Activated CD4-positive, CD25-positive, alpha-beta regulatory T cell treated with anti-CD3 and anti-CD28 coated beads, Interleukin-2, amount 50 U/mL, for 72 hours (primary cell): ENCODE data around the gene ABTB2.
"Not testable (repeated sequence)": the region's sequence is repeated elsewhere in the genome, so short reads cannot be mapped to it uniquely, and the experiment has no call there.

Source experiments
- DNase-seq: peaks from one replicate; pipeline ENCODE4 v3.0.0; 2021

The ABTB2 gene

DNA sequence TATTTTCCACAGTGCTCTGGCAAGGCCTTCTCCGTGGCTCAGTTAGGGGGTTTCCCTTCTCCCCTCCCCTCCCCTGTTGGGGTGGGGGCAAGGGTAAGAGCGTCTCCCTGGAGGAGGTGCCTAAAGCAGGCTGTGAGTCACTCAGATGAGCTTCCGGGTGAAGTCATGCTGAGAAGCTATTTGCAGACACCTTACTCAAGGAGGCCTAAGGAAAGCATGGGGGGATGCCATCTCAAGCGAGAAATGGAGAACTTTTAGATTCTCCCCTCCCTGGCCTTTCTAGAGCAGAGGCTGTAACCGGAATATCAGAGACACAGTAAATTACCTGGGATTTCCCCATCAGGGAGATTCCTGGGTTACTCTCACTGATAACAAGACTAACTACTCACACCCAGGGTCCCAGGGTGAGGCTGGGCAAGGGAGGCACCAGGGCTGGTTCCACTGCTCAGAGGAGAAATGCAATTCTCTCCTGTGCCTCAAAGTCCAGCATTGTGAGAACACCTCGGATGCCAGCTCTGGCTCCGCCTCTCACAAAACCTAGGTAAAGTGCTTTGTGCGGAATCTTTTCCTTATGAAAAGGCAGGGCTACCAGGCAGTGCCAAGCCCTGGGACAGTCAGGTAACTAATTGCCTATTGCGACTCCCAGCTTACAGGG lies 123.6 kb downstream of the ABTB2 start:
- peak; percentile 69 for DNase-seq

DNA sequence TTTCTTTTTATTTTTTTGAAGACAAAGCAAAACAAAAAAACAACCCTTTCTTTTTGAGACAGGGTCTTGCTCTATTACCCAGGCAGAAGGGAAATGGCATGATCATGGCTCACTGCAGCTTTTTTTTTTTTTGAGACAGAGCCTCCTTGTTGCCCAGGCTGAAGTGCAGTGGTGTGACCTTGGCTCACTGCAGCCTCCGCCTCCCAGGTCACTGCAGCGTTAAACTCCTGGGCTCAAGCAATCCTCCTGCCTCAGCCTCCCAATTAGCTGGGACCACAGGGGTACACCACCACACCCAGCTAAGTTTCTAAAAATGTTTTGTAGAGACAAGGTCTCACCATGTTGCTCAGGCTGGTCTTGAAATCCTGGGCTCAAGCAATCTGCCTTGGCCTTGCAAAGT lies 124.6 kb downstream of the ABTB2 start:
- DNase-seq = no peak

DNA sequence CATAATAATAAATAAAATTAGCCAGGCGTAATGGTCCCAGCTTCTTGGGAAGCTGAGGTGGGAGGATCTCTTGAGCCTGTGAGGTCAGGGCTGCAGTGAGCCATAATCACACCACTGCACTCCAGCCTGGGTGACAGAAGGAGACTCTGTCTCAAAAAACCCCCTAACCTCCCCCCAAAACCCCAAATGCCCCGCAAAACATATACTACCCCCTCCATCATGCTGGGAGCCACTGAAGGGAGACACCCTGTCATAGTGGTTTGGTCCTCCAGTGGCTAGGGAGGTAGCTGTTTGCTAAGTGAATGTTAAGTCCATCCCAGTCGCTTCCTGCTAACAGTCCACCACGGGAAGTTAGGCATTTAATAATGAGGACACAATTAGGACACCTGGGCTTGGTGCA lies 125.0 kb downstream of the ABTB2 start:
- DNase-seq = no peak

DNA sequence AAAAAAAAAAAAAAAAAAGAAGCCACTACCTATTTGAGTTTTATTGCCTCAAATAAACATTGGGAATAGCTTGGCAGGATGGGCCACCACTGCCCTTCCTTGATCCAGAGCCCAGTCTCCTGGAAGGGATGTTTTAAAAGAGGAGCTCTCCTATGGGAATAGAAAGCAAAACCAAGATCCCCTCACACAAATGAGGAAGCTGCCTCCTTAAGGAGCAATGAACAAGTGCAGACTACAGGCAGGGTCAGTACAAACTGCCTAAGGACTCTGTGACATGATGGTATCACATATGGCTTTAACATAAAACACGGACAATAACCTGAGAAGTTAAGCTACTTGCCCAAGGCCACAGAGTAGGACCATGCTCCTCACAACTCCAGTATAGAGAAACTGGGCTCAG lies 131.6 kb downstream of the ABTB2 start:
- DNase-seq = no peak

DNA sequence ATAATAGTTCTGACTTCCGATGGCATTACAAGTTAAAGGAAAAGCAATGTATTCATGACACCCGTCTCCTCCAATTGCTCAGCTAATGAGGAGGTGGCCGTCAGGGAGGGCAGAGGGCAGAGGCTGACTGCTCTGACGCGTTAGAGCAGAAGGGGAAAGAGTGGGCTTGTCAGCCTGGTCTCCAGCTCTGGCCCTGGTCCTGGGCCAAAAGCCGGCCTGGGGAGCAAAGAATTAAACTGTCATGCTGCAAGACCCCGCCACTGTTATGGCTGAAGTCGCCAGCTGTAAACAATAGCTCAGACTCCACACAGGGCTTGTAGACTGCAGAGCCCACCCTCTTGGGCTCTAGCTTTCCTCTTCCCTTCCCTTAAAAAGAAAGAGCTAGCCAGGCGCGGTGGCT lies 132.7 kb downstream of the ABTB2 start:
- DNase-seq = no peak

DNA sequence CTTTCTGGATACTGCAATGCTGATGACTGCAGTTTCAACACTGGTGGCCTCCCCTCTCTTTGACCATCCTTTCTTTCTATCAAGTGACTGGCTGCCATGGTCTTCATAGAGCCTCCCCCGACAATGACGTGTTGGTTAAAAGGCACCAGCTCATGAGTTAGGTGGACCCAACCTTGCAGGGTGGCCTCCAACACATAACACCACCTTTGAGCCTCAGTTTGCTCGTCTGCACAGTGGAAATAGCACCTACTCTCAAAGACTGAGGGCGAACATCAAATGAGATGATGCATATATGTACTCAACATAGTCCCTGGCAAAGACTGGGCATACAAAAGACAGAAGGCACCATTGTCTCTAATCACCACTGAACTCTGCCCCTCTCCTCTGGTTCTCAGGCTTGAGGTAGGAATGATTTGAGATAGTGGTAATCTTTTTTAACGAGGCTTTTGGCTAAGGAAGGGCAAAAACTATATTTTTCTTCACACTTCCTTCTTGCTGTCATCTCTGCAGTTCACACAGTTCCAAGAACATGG lies 133.3 kb downstream of the ABTB2 start:
- no peak for DNase-seq

DNA sequence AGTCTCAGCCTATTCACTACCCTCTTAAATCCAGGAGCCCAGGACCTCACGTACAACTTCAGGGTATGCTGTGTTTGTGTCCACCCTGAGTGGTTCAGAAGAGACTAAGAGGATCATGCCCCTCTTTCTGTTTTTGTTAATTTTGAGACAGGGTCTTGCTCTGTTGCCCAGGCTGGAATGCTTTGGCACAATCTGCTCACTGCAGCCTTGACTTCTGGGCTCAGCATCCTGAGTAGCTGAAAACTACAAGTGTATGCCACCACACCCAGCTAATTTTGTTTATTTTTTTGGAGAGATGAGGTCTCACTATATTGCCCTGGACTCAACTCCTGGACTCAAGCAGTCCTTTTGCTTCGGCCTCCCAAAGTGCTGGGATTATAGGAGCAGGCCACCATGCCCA lies 133.9 kb downstream of the ABTB2 start:
- no peak for DNase-seq

DNA sequence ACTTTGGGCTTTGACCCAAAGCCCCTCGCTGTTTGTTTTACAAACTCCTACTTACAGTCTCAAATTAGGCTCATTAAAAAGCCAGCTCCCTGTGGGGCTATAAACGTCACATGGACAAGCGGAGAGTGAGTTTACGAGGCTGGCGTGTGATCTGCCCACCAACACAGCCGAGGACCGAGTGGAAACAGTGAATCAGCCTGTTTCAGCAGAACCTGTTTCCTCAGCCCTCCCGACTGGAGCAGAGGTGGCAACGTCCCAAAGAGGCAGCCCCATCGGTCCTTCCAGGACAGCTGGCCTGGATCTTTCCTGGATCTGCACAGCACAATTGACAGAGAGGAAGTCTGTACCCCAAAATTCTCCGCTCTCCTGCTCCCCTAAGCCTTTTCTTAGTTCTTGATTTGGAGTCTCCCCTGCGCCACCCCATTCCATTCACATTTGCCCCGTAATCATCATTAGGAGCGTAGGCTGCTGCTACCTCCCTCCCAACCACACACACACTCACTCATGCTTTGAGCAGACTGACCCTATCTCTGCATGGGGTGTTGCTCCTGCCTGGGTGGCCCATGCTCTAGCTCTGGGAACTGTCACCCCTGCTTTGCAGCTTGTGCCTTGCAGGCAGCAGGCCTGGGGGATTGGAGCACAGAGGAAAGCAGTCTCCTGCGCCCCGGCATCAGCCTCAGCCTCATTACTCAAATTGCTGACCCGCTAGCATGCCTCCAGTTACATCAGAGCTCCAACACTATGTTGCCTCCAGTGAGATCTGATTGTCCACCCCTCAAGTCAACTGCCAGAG lies 134.6 kb downstream of the ABTB2 start:
- DNase-seq = no peak

DNA sequence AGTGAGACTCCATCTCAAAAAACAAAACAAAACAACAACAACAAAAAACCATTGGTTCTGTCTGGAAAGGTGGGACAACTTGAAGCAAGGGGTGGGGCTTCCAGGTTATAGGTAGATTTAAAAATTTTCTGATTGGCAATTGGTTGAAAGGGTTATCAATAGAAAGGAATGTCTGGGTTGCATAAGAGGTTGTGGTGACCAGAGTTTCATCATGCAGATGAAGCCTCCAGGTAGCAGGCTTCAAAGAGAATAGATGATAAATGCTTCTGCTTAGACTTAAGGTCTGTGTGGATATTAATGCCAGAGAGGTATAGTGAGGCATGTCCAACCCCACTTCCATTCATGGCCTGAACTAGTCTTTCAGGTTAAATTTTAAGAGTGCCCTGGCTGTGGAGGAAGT lies 135.8 kb downstream of the ABTB2 start:
- no peak for DNase-seq

DNA sequence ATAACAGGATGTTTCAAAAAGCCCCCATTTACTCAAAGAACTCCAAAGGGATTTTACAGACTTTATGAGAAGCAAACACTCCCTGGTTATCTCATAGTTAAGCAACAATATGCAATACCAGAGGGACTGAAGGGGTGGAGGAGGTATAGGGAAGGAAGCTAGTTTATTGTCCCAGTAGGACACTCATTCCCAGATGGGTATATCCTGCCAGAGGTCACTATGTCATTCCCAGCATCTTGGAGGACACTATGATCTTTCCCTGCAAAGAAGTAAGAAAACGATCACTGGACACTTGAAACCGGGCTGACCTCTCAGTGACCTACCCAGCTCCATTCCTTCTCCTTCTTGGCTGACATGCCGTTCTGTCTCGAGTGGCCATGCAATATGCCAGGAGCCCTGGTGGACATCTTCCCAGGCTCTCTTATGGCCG lies 137.9 kb downstream of the ABTB2 start:
- no peak for DNase-seq

DNA sequence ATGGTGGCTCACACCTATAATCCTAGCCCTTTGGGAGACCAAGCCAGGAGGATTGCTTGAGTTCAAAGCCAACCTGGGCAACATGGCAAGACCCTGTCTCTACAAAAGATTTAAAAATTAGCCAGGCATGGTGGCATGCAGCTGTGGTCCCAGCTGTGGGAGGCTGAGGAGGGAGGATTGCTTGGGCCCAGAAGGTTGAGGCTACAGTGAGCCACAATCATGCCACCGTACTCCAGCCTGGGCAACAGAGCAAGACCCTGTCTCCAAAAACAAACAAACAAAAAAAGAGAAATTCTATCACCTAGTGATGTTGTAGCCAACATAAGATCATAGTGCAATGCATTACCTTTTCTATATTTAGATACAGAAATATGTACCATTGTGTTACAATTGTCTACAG lies 138.5 kb downstream of the ABTB2 start:
- DNase-seq = no peak

DNA sequence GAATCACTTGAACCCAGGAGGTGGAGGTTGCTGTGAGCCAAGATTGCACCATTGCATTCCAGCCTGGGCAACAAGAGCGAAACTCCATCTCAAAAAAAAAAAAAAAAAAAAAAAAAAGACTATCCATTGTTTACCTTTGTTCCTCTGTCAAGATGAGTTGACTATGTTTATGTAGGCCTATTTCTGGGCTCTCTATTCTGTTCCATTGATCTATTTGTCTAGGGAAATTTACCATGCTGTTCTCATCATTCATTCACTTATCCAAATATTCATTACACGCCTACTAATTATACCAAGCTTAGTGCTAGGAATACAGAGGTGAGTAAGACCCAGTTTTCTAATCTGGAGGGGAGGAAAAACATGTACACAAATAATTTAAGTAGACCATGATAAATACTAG lies 139.1 kb downstream of the ABTB2 start:
- not testable (repeated sequence) for DNase-seq

DNA sequence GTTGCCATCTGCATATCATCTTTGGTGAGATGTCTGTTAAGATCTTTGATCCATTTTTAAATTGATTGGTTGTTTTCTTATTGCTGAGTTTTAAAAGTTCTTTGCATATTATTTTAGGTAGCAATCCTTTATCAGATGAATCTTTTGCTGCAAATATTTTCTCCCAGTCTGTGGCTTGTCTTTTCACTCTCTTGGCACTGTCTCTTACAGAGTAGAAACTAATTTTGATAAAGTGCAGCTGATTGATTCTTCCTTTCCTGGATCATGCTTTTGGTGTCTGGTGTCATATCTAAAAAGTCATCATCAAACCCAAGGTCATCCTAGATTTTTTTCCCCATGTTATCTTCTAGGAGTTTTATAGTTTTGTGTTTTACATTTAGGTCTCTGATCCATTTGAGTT lies 139.7 kb downstream of the ABTB2 start:
- no peak for DNase-seq

DNA sequence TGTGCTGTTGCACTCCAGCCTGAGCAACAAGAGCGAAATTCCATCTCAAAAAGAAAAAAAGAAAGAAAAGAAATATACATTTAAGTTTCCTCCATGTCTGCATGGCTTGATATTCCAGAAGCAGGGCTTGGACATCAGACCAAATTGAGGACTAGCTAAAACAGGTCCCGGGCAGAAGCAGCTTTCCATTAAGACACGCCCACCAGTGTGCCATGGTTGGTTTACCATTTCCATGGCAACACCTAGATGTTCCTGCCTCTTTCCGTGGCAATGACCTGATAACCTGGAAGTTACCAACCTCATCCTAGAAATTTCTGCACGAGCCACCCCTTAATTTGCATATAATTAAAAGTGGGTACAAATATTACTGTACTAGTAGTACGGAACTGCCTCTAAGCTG lies 141.1 kb downstream of the ABTB2 start:
- no peak for DNase-seq

DNA sequence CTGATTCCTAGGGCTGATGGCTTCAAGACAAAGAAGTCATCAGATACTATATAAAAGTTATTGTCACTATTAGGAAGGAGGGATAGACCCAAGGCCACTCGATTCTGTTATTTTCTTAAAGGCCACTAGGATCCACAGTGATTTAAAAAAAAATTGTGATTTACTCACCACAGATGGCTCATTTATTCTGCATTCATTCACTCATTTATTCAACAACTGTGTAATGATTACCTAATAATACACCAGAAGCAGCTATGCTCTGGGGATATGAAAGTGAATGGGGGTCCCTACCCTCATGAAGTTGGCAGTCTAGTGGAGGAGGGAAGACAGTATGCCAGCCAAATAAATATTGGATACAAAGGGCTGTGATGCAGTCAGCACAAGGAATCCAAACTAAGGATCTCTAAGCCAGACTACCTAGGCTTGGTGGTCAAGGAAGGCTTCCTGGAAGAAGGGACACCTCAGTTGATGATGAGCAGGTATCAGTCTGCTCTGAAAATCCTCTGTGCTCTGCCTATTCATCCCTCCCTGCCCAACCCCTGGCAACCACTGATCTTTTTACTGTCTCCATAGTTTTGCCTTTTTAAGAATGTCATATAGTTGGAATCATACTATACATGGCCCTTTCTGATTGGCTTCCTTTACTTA lies 141.9 kb downstream of the ABTB2 start:
- no peak for DNase-seq

DNA sequence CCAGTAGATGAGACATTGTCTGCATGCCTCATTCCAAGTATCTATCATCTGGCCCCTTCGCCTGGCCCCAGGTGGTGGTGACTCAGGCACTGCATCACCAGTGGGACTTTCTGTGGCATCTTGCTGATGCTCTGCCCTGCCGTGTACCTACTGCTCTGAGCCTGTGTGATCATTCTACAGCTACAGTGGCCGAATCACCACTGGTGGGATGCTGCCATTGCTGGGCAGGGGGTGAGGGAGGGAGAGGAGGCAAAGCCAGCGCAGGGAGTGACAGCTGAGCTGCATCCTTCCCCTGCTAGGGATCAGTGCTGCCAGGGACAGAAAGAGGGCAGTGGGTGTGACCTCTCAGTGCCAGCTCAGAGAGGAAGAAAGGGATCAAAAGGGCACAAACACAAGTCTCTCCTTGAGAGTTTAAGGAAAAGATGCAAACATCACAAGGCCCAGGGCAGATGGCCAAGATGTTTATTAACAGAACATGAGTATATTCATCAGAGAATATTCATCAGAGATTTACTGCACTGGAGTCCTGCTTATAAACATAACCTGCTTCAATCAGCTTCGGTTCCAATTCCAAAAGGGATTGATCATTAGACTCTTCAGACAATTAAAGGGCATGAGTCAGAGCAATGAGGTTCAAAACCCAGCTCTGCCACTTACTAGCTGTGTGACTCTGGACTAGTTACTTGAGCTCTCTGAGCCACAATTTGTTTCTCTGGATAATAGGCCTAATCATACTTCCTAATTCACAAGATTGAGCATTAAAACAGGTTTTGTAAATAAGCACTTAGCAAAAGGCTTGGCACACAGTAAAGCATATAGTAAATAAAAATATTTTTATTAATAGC lies 142.6 kb downstream of the ABTB2 start:
- peak; percentile 57 for DNase-seq

DNA sequence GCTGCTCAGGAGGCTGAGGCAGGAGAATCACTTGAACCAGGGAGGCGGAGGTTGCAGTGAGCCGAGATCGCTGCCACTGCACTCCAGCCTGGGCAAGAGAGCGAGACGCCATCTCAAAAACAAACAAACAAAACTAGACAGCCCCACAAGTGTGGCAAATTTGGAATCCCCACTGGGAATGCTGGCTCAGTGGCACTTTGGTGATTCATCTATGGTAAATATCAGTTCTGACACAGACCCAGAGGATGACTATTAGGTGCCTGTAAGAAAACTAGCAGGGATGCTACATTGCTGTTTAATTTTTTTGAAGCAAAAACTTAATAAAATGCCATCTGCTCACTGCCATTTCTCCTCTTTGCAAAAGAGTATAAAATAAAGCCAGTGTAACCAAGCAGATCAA lies 144.4 kb downstream of the ABTB2 start:
- DNase-seq = no peak

DNA sequence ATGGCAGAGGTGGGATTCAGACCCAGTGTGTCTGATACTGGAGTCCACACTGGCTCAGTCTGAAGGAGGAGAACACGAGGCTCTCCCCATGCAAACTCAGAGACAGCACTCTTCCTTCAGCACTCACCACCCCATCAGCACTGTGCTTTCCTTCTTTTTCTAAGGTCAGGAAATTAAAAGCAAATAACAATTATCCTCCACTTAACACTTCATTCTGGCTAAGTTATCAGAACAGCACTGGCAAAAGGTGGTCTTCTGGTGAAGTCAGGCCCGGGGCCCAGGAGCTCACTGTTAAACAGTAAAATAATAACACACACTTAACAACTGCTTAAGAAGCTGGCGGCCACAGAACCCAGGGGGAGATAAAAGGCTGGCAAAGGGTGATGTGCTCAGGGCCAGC lies 145.2 kb downstream of the ABTB2 start:
- DNase-seq = no peak

DNA sequence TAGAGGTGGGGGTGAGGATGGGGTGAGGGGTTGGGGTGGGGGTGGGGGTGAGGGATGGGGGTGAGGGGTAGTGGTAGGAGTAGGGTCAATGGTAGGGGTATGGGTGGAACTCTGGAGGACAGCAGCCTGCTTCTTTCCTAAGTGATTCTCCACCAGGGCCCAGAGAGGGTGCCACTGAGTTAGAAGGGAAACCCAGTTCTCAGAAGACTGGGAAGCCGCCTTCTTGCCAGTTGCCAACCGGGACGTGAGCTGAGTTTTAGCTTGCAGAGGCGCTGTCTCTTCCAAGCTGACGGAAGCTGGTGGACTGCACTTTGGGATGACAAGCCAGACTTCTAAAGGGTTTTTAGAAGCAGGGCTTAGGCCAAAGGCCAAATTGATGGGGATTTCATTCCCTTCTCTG lies 148.0 kb downstream of the ABTB2 start:
- DNase-seq = no peak

DNA sequence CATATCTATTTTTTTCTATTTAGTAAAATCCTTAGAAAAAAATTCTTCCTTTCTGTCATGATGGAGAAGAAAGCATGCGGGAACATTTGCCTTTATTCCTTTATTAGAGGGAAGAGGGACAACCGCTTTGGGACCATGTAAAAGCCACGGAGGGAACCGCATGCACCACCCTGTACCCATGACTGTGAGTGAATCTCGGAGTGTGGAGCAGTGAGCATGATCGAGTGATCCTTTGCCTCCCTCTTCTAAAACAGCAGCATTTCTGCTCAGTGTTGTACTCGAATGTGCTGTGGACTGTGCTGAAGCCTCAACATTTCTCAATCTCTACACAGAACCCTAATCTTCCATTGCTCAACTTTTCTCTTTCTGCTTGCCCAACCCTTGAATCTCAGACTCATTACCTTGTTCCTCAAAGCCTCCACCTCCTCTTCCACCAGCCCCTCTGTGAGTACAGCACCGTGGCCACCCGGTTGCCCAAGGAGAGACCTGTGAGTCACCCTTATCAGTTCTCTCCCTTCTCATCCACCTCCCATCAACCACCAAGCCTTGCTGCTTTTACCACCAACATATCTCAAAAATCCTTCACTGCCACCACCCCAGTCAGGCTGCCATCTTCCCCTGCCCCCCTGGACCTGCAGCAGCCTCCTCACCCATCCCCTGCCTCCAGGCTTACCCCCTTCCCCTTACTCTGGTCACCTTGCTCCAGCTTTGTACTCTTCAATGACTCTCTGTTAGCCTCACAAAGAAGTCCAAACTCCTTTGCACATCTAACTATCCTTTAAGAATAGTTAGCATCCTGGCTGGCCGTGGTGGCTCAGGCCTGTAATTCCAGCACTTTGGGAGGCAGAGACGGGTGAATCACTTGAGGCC lies 149.3 kb downstream of the ABTB2 start:
- DNase-seq = no peak

DNA sequence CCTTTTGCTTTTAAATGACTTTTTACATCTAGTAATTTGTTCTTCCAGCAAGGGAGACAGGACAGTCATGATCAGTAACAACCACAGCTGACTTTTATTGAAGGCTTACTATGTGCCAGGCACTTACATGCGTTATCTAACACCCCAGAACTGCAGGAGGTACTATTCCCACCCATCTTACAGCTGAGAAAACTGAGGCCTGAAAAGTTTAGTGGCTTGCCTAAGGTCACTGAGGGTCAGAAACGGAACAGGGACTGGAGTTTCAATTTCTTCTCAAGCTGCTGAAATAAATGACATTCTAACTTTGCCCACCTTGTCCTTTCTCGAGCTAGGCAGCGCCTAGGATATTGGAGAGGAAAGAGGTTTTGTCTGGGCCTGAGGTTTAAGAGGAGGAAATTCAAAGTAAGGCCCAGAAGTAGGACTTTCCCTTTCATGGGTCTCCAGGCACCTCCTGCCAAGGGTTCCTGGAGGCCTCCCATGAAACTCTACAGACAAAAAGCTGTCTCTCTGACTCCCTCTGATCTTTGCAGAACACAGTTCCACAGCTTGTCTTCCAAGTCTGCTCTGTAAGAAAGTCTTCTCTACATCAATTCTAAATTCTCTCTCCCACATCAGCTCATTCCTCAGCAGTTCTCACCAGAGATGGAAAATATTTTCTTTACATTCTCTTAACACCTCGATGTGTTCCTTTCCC lies 150.2 kb downstream of the ABTB2 start:
- DNase-seq = no peak
